Measurements from ENCODE around the gene GBE1. TPM values are rescaled to one million over a fixed set of nuclear protein-coding genes. Genes with fewer than 3 reads are reported as not detected.

The GBE1 gene
- total and polyA plus RNA-seq, 7 donors: 99.7 to 290 (median 194) TPM

DNA sequence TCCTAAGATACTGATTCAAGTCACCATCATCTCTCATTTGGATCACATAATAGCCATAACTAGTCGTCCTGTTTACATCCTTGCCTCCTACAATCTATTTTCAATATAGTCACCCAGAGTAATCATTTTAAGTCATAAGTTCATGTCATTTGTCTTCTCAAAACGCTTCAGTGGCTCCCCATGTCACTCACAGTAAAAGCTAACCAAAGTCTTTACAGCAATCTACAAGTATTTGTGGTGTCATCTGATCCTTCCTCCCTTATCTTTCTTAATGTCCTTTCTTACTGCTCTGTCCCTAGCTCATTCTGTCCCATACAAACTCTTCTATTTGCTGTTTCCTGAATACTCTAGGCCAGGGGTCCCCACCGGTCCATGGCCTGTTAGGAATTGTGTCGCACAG lies 28.8 kb downstream of the GBE1 start:
- intact Hi-C loops (cut with DNase I): no loop called here
- ATAC-seq (no peak), DNase-seq (no peak)
- peaks cover 0 to 3% of the 10 kb centered on the region in 2 donors for H3K36me3 ChIP-seq (ENCODE audit: insufficient read depth in 1 of 2, low read depth in 1 of 2)
- H3K9me3 ChIP-seq: no peaks in the 10 kb centered on the region
- 65 to 80% (median 65%) methylated on average over 4 of the region's 4 CpGs for WGBS, 3 donors
- H3K4me3 ChIP-seq: no peak overlapping the region
- H3K4me1 ChIP-seq: peaks cover 80% of the 10 kb centered on the region
- H3K27me3 ChIP-seq (ENCODE audit: insufficient read depth in 3 of 3, low read length in 2 of 3): no peaks in the 10 kb centered on the region
- TF ChIP-seq, protein P1, sequence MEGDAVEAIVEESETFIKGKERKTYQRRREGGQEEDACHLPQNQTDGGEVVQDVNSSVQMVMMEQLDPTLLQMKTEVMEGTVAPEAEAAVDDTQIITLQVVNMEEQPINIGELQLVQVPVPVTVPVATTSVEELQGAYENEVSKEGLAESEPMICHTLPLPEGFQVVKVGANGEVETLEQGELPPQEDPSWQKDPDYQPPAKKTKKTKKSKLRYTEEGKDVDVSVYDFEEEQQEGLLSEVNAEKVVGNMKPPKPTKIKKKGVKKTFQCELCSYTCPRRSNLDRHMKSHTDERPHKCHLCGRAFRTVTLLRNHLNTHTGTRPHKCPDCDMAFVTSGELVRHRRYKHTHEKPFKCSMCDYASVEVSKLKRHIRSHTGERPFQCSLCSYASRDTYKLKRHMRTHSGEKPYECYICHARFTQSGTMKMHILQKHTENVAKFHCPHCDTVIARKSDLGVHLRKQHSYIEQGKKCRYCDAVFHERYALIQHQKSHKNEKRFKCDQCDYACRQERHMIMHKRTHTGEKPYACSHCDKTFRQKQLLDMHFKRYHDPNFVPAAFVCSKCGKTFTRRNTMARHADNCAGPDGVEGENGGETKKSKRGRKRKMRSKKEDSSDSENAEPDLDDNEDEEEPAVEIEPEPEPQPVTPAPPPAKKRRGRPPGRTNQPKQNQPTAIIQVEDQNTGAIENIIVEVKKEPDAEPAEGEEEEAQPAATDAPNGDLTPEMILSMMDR (IDR thresholded peaks at IDR 0.05): no peak
- peak overlapping the region; percentile 60 for H3K27ac ChIP-seq

DNA sequence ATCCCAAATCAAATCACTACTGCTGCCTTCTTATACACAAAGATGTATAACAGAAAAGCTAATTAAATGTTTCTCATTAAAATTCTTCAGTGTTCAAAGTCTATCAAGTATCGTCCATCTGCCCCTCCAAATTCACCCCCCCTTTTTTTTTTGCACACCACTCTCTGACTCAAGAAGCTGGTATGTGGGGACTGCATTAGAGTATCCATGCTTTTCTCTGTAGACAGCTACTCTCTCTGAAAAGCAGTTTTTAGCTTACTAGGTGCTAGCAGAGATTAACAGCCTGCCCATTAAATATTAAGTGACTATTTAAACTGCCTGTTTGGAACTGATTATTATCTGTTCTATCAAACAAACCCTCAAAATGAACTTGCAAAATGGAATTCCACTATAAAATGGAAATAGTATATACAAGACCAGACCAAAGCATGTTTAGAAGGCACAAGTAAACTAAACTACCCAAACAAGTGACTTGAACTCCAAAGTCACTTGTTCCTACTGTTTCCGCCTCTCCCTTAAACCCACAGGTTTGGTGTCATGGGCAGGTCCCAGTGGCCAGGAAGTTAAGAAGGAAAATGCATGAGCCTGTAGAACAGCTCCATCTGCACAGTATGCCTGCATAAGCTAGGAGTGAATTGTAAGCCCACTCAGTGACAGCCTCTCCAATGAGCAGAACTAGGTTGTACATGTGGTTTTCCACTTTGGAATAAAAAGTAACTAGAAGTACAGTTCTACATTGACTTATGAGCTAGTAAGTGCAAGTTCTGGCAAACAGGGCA lies 32.5 kb downstream of the GBE1 start:
- Histone ChIP-seq H3K9me3 (no peaks in the 10 kb centered on the region), H3K4me3 (no peak overlapping the region), H3K27ac (peak overlapping the region; percentile 46), H3K36me3 (ENCODE audit: insufficient read depth in 1 of 2, low read depth in 1 of 2) (peaks cover 0 to 3% of the 10 kb centered on the region in 2 donors), H3K27me3 (ENCODE audit: insufficient read depth in 3 of 3, low read length in 2 of 3) (no peaks in the 10 kb centered on the region), H3K4me1 (peaks cover 81% of the 10 kb centered on the region)
- DNase-seq (no peak), ATAC-seq (peak in 3 of 4 donors; percentile 20 to 57 (median 46))
- TF ChIP-seq, protein P1 (IDR thresholded peaks at IDR 0.05): no peak
- intact Hi-C loops (cut with DNase I): no loop called here
- 61 to 81% (median 73%) methylated on average over 2 of the region's 2 CpGs for WGBS, 3 donors

DNA sequence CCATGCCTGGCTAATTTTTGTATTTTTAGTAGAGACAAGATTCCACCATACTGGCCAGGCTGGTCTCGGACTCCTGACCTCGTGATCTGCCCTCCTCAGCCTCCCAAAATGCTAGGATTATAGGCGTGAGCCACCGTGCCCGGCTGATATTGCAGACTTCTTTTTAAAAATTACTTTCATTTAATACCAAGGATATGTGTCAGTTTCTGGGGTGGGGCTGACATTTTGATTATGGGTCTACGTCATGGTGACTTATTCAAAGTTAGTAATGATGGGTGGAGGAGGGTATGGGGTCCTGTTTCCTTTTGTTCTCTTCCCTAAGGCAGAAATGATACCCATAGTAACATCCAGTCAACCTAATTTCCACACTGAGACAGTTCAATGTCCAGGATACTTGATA lies 34.7 kb downstream of the GBE1 start:
- peaks cover 0 to 3% of the 10 kb centered on the region in 2 donors for H3K36me3 ChIP-seq (ENCODE audit: insufficient read depth in 1 of 2, low read depth in 1 of 2)
- H3K4me1 ChIP-seq: peaks cover 66% of the 10 kb centered on the region
- 74 to 84% (median 75%) methylated on average over 6 of the region's 6 CpGs for WGBS, 3 donors
- no peaks in the 10 kb centered on the region for H3K9me3 ChIP-seq
- no peak overlapping the region for H3K4me3 ChIP-seq
- intact Hi-C loops (cut with DNase I): no loop called here
- no peak for ATAC-seq
- H3K27ac ChIP-seq: peak overlapping the region; percentile 59
- no peak for DNase-seq
- H3K27me3 ChIP-seq (ENCODE audit: insufficient read depth in 3 of 3, low read length in 2 of 3): no peaks in the 10 kb centered on the region
- TF ChIP-seq, protein P1 (IDR thresholded peaks at IDR 0.05): no peak

DNA sequence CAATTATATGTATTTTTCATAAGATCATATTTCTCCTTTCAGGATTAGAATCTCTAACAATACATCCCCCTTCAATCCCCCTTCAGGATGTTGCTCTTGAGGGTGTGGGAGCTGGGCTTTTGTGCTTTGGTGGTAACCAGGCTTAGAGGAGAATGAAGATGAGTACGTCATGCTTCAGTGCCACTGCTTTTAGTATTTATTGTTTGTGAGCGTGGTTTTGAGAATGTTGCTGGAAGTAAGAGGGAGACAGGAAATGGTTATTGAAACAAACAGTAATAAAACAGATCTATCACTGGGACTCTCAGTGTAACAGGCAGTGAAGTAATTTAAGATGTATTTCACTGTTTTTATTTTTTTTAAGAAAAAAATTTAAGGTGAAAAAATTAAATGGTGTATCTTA lies 35.3 kb downstream of the GBE1 start:
- H3K27me3 ChIP-seq (ENCODE audit: insufficient read depth in 3 of 3, low read length in 2 of 3): no peaks in the 10 kb centered on the region
- intact Hi-C loops (cut with DNase I): no loop called here
- no peak for ATAC-seq
- peaks cover 62% of the 10 kb centered on the region for H3K4me1 ChIP-seq
- DNase-seq: no peak
- TF ChIP-seq, protein P1 (IDR thresholded peaks at IDR 0.05): no peak
- no peak overlapping the region for H3K4me3 ChIP-seq
- peak overlapping the region; percentile 59 for H3K27ac ChIP-seq
- H3K9me3 ChIP-seq: no peaks in the 10 kb centered on the region
- WGBS, 3 donors: 61 to 75% (median 72%) methylated on average over 2 of the region's 2 CpGs
- peaks cover 0 to 3% of the 10 kb centered on the region in 2 donors for H3K36me3 ChIP-seq (ENCODE audit: insufficient read depth in 1 of 2, low read depth in 1 of 2)

All from psoas muscle (tissue), 8 donors.